ENCODE measurements around the gene PTPN5.

PTPN5 gene

GRCh38 chr11:18802381-18803257 lies 11.0 kb upstream of the PTPN5 start:
- TF ChIP-seq REST (IDR thresholded peaks at IDR 0.05; ENCODE audit: insufficient replicate concordance, low read depth) (no peak), CTCF (IDR thresholded peaks at IDR 0.05; ENCODE audit: insufficient read depth, low read length) (peak; percentile 41)
- Histone ChIP-seq H3K4me3 (replicated peaks; ENCODE audit: insufficient read depth, low read length) (no peak overlapping the region), H3K27me3 (ENCODE audit: insufficient read depth, poor library complexity, severe bottlenecking) (no peaks in the 10 kb centered on the region), H3K27ac (replicated peaks) (no peak overlapping the region)
- DNase-seq (ENCODE audit: low read depth in 1 of 2, low spot score in 1 of 2): peak in 1 of 2 experiments; percentile 28

- TF ChIP-seq REST (IDR thresholded peaks at IDR 0.05; ENCODE audit: insufficient replicate concordance, low read depth) (no peak), POLR2AphosphoS5 (IDR thresholded peaks at IDR 0.05; ENCODE audit: low read depth) (no peak), CTCF (IDR thresholded peaks at IDR 0.05; ENCODE audit: insufficient read depth, low read length) (no peak), GABPA (IDR thresholded peaks at IDR 0.05; ENCODE audit: low read depth) (no peak), SPI1 (IDR thresholded peaks at IDR 0.05; ENCODE audit: borderline replicate concordance, low read depth) (no peak)
- Histone ChIP-seq H3K27me3 (ENCODE audit: insufficient read depth, poor library complexity, severe bottlenecking) (peaks cover 3% of the 10 kb centered on the region), H3K4me3 (replicated peaks; ENCODE audit: insufficient read depth, low read length) (no peak overlapping the region), H3K27ac (replicated peaks) (no peak overlapping the region)
- no peak for DNase-seq (ENCODE audit: low read depth in 1 of 2, low spot score in 1 of 2)
Measured at GRCh38 chr11:18798799-18799469, 7.3 kb upstream of the PTPN5 start.

- no peak overlapping the region for H3K4me3 ChIP-seq (replicated peaks; ENCODE audit: insufficient read depth, low read length)
- TF ChIP-seq SPI1 (IDR thresholded peaks at IDR 0.05; ENCODE audit: borderline replicate concordance, low read depth) (no peak), POLR2AphosphoS5 (IDR thresholded peaks at IDR 0.05; ENCODE audit: low read depth) (no peak), GABPA (IDR thresholded peaks at IDR 0.05; ENCODE audit: low read depth) (no peak), REST (IDR thresholded peaks at IDR 0.05; ENCODE audit: insufficient replicate concordance, low read depth) (no peak), CTCF (IDR thresholded peaks at IDR 0.05; ENCODE audit: insufficient read depth, low read length) (no peak)
- H3K27me3 ChIP-seq (ENCODE audit: insufficient read depth, poor library complexity, severe bottlenecking): peaks cover 29% of the 10 kb centered on the region
- DNase-seq (ENCODE audit: low read depth in 1 of 2, low spot score in 1 of 2): no peak
- no peak overlapping the region for H3K27ac ChIP-seq (replicated peaks)
Measured at GRCh38 chr11:18794956-18795355, 3.4 kb upstream of the PTPN5 start.

Measured in HL-60 (cell line).